Measurements from ENCODE around the gene MB21D2.

DNA sequence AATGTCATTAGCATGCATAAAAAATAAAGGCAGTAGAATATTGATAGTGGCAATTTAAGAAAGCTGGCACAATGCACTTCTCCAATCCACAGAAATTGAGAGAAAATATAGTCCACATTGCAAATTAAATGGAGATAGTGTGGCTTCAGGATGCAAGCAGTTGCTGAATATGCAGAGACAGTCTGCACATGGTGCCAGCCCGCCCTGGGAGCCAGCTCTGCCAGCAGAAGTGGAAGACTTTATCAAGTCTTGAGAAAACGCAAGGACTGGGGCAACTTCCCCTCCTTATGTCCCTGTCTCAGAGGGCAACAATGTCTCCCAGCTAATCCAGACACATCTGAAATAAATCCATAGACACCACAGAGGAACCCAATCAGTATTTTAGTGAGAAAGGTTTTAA lies 57.2 kb downstream of the MB21D2 start:
- no peak for TF ChIP-seq CTCF (IDR thresholded peaks at IDR 0.05)
- TF ChIP-seq POLR2A (IDR thresholded peaks at IDR 0.05): no peak

All from adrenal gland (tissue), 5 donors.